IMR-90 (cell line): ENCODE results near the gene RHOH. TPM values are rescaled to one million over a fixed set of nuclear protein-coding genes. Genes with fewer than 3 reads are reported as not detected.

Experiments
- ATAC-seq: fragments of 200-7000 bp; cut with Tn5 transposase; 2 replicates; pipeline ENCODE4 v1.9.1; 2020; ENCODE audit warnings: low read depth, mild to moderate bottlenecking, moderate library complexity
- BruUV-seq: library from RNA; stranded (reverse); fragments of 400-500 nt; replicated peaks from 2 replicates; lab custom pipeline; 2021; lab: Mats Ljungman, UMichigan
- CTCF ChIA-PET: fragments of 300-600 bp; formaldehyde crosslinking; extraction: SDS; loops from one replicate; lab custom pipeline; 2021; ENCODE audit warnings: antibody characterized with exemption; lab: Yijun Ruan, JAX
- POLR2A ChIA-PET: fragments of 300-600 bp; sonication (Branson Sonifier 250); formaldehyde crosslinking; loops from one replicate; lab custom pipeline; 2022; ENCODE audit warnings: antibody characterized with exemption; ENCODE audit not compliant: unreplicated experiment; lab: Charles Lee
- DNase-seq: peaks from one replicate; pipeline ENCODE4 v3.0.0; 2013
- H2AFZ ChIP-seq: replicated peaks from 2 replicates; pipeline ENCODE3; 2013; ENCODE audit warnings: low read length, mild to moderate bottlenecking; ENCODE audit not compliant: poor library complexity
- H2AK5ac ChIP-seq: 2 replicates; pipeline ENCODE4 v1.6.1; 2013; ENCODE audit warnings: low read depth, low read length, inconsistent platforms
- H2AK9ac ChIP-seq: replicated peaks from 2 replicates; pipeline ENCODE3; 2013; ENCODE audit warnings: mild to moderate bottlenecking, low read depth, low read length, moderate library complexity; ENCODE audit not compliant: poor library complexity
- H2BK120ac ChIP-seq: 2 replicates; pipeline ENCODE4 v1.6.1; 2013; ENCODE audit warnings: low read depth, low read length, inconsistent platforms
- H2BK15ac ChIP-seq: 3 replicates; pipeline ENCODE4 v1.6.1; 2013; ENCODE audit warnings: low read depth, low read length, inconsistent platforms
- H2BK20ac ChIP-seq: 2 replicates; pipeline ENCODE4 v1.6.1; 2013; ENCODE audit warnings: low read depth, mild to moderate bottlenecking, inconsistent platforms, low read length, moderate library complexity
- H2BK5ac ChIP-seq: 2 replicates; pipeline ENCODE4 v1.6.1; 2013; ENCODE audit warnings: mild to moderate bottlenecking, low read depth, low read length, inconsistent platforms; ENCODE audit not compliant: poor library complexity, severe bottlenecking
- H3K14ac ChIP-seq: replicated peaks from 2 replicates; pipeline ENCODE4 v1.6.1; 2013; ENCODE audit warnings: low read depth, low read length, inconsistent platforms
- H3K18ac ChIP-seq: 2 replicates; pipeline ENCODE4 v1.6.1; 2013; ENCODE audit warnings: low read depth, low read length, control low read depth
- H3K23ac ChIP-seq: 2 replicates; pipeline ENCODE4 v1.6.1; 2013; ENCODE audit warnings: low read depth, low read length, inconsistent platforms
- H3K27ac ChIP-seq: 2 replicates; pipeline ENCODE4 v1.5.1; 2013; ENCODE audit warnings: mild to moderate bottlenecking, control low read depth, low read length; ENCODE audit not compliant: insufficient read depth
- H3K27me3 ChIP-seq: 2 replicates; pipeline ENCODE4 v1.6.1; 2013; ENCODE audit warnings: low read length; ENCODE audit not compliant: control insufficient read depth, insufficient read depth
- H3K36me3 ChIP-seq: 2 replicates; pipeline ENCODE4 v1.6.1; 2013; ENCODE audit warnings: low read length, mixed read lengths; ENCODE audit not compliant: control insufficient read depth, insufficient read depth
- H3K4ac ChIP-seq: 2 replicates; pipeline ENCODE4 v1.6.1; 2013; ENCODE audit warnings: low read depth, low read length, inconsistent platforms
- H3K4me1 ChIP-seq: 2 replicates; pipeline ENCODE4 v1.6.1; 2013; ENCODE audit warnings: low read length, mixed read lengths; ENCODE audit not compliant: control insufficient read depth, insufficient read depth
- H3K4me2 ChIP-seq: 2 replicates; pipeline ENCODE4 v1.6.1; 2013; ENCODE audit warnings: low read depth, mild to moderate bottlenecking, control low read depth, low read length, moderate library complexity
- H3K4me3 ChIP-seq: 2 replicates; pipeline ENCODE4 v1.5.1; 2013; ENCODE audit warnings: low read depth, mild to moderate bottlenecking, control low read depth, low read length, moderate library complexity; ENCODE audit not compliant: insufficient read depth
- H3K56ac ChIP-seq: 2 replicates; pipeline ENCODE4 v1.6.1; 2013; ENCODE audit warnings: low read length, inconsistent platforms; ENCODE audit not compliant: insufficient read depth; ENCODE audit errors: extremely low read depth
- H3K79me1 ChIP-seq, 2 experiments: 2 replicates each; pipeline ENCODE4 v1.6.1; 2013; ENCODE audit warnings: low read length in 2 of 2, inconsistent platforms in 1 of 2, low read depth in 1 of 2
- H3K9ac ChIP-seq: 2 replicates; pipeline ENCODE4 v1.6.1; 2013; ENCODE audit warnings: low read depth, low read length, control low read depth
- H3K9me1 ChIP-seq: 2 replicates; pipeline ENCODE4 v1.6.1; 2013; ENCODE audit warnings: low read length, inconsistent platforms; ENCODE audit not compliant: insufficient read depth
- H3K9me3 ChIP-seq: 2 replicates; pipeline ENCODE4 v1.6.1; 2013; ENCODE audit warnings: low read length; ENCODE audit not compliant: control insufficient read depth, insufficient read depth
- H4K20me1 ChIP-seq: 2 replicates; pipeline ENCODE4 v1.6.1; 2013; ENCODE audit warnings: low read length, inconsistent platforms; ENCODE audit not compliant: insufficient read depth
- H4K5ac ChIP-seq: 2 replicates; pipeline ENCODE4 v1.6.1; 2013; ENCODE audit warnings: mild to moderate bottlenecking, low read depth, low read length, control low read depth
- H4K8ac ChIP-seq, 2 experiments: 2 replicates each; pipeline ENCODE4 v1.6.1; 2013; ENCODE audit warnings: low read depth in 2 of 2, low read length in 2 of 2, control low read depth in 1 of 2, inconsistent platforms in 1 of 2
- H4K91ac ChIP-seq: 2 replicates; pipeline ENCODE4 v1.6.1; 2013; ENCODE audit warnings: low read depth, low read length, inconsistent platforms; ENCODE audit not compliant: insufficient read depth
- CEBPB ChIP-seq: IDR thresholded peaks from 2 replicates; pipeline ENCODE4 v1.6.1; 2012; ENCODE audit warnings: low read depth, low read length, improper control_type of control experiment
- ELK1 ChIP-seq: fragments of 150-350 bp; IDR thresholded peaks from 2 replicates; pipeline ENCODE4 v1.6.1; 2016; ENCODE audit warnings: low read depth, mild to moderate bottlenecking, low read length, moderate library complexity, borderline replicate concordance
- MAFK ChIP-seq: IDR thresholded peaks from 2 replicates; pipeline ENCODE4 v1.6.1; 2012; ENCODE audit warnings: low read depth, low read length, improper control_type of control experiment
- MAZ ChIP-seq: IDR thresholded peaks from 2 replicates; pipeline ENCODE4 v1.6.1; 2012; ENCODE audit warnings: low read depth, mild to moderate bottlenecking, low read length, improper control_type of control experiment, moderate library complexity, borderline replicate concordance
- RAD21 ChIP-seq: IDR thresholded peaks from 2 replicates; pipeline ENCODE4 v1.6.1; 2012; ENCODE audit warnings: low read length, improper control_type of control experiment
- RCOR1 ChIP-seq: IDR thresholded peaks from 2 replicates; pipeline ENCODE4 v1.6.1; 2012; ENCODE audit warnings: mild to moderate bottlenecking, low read length, improper control_type of control experiment; ENCODE audit not compliant: insufficient replicate concordance
- WGBS, 2 experiments: methylation state at CpG; one replicate each; pipeline versions ENCODE4 v1.1.5 to v1.1.7; 2013; ENCODE audit warnings: missing lambda C conversion rate in 2 of 2; ENCODE audit not compliant: insufficient read length in 1 of 2; ENCODE audit errors: extremely low coverage in 2 of 2; 5-methylcytosine and 5-hydroxymethylcytosine counted together
- dilution Hi-C: fragments of 300-500 bp; cut with HindIII; formaldehyde crosslinking; loops from one replicate; pipeline ENCODE4 v1.14.3; 2018; ENCODE audit warnings: low sequenced_read_pairs; ENCODE audit not compliant: unreplicated experiment
- in situ Hi-C: fragments of 300-500 bp; cut with MboI; formaldehyde crosslinking; loops from 3 replicates; pipeline ENCODE4 v1.14.3; 2019; ENCODE audit warnings: low sequenced_read_pairs, inconsistent platforms, mixed read lengths
- intact Hi-C: fragments of 100-400 bp; cut with micrococcal nuclease; formaldehyde crosslinking; loops from 2 replicates; pipeline ENCODE4 v1.10.0; 2022
- polyA plus RNA-seq, 3 experiments: library from polyadenylated mRNA; depleted of rRNA; stranded (reverse); fragments of >200 nt; gene quantifications; 2 replicates each; pipeline ENCODE4 v1.2.3, GENCODE V29; 2012; ENCODE audit warnings: low replicate concordance in 1 of 3
- total RNA-seq: library from RNA; depleted of rRNA; stranded (reverse); fragments of >200 nt; gene quantifications from 2 replicates; pipeline ENCODE4 v1.2.3, GENCODE V29; 2012

Gene RHOH
- total and polyA plus RNA-seq, 2 of the 4 experiments (the other 2 are of a cell fraction) = not detected

GRCh38 chr4:40210776-40211175 is 13.9 kb downstream of the RHOH start:
- Histone ChIP-seq H3K27ac (no peak overlapping the region), H3K79me1 (no peaks in the 10 kb centered on the region), H2BK120ac (no peak overlapping the region), H3K56ac (no peak overlapping the region), H3K4me3 (no peak overlapping the region), H3K9me3 (no peaks in the 10 kb centered on the region), H3K23ac (no peak overlapping the region), H4K5ac (no peak overlapping the region), H3K18ac (no peak overlapping the region), H2BK20ac (no peak overlapping the region), H2AK9ac (no peak overlapping the region), H3K27me3 (no peaks in the 10 kb centered on the region; the same call in 1 of the 2 replicates), H3K9me1 (no peaks in the 10 kb centered on the region), H3K4ac (no peak overlapping the region), H4K8ac (no peak overlapping the region), H2AK5ac (no peak overlapping the region), H3K36me3 (no peaks in the 10 kb centered on the region), H2BK15ac (no peak overlapping the region), H3K4me1 (peaks cover 4% of the 10 kb centered on the region; the same call in 1 of the 2 replicates), H3K14ac (no peak overlapping the region), H4K91ac (no peak overlapping the region), H2BK5ac (no peak overlapping the region), H4K20me1 (no peaks in the 10 kb centered on the region), H3K9ac (no peak overlapping the region), H2AFZ (no peak overlapping the region), H3K4me2 (no peak overlapping the region)
- in situ Hi-C loops (no loop called here), dilution Hi-C loops (no loop called here), intact Hi-C loops (no loop called here)
- no TSS peak for BruUV-seq
- ATAC-seq (no peak), DNase-seq (no peak)
- ChIA-PET CTCF (no interaction called here), POLR2A (no interaction called here)
- TF ChIP-seq MAZ (no peak), RCOR1 (no peak), MAFK (no peak), RAD21 (no peak), ELK1 (no peak), CEBPB (no peak)
- WGBS, 2 experiments = no CpG with 5 or more reads among the region's 5 CpGs
